ENCODE results near the gene FOXP4.

DNA sequence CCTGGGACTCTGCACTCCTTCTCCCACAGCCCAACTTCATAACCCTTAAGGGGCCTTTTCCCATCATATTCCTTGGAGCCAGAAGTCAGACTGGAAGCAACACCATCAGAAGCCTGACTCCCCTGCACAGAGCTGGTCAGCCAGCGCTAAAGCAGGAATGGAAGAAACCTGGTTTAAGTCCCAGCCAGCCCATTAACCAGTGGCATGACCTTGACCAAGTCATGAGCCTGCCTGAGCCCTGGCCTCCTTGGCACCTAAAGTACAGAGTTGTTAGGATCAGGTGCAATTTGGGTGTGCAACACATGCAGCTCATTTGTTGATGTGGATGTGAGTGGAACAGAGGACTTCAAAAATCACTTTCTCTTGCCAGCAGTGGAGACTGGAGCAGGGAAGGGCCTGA is 20.8 kb downstream of the FOXP4 start:
- TF ChIP-seq, protein P1, sequence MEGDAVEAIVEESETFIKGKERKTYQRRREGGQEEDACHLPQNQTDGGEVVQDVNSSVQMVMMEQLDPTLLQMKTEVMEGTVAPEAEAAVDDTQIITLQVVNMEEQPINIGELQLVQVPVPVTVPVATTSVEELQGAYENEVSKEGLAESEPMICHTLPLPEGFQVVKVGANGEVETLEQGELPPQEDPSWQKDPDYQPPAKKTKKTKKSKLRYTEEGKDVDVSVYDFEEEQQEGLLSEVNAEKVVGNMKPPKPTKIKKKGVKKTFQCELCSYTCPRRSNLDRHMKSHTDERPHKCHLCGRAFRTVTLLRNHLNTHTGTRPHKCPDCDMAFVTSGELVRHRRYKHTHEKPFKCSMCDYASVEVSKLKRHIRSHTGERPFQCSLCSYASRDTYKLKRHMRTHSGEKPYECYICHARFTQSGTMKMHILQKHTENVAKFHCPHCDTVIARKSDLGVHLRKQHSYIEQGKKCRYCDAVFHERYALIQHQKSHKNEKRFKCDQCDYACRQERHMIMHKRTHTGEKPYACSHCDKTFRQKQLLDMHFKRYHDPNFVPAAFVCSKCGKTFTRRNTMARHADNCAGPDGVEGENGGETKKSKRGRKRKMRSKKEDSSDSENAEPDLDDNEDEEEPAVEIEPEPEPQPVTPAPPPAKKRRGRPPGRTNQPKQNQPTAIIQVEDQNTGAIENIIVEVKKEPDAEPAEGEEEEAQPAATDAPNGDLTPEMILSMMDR (IDR thresholded peaks at IDR 0.05) = no peak
- TF ChIP-seq POLR2A (IDR thresholded peaks at IDR 0.05) = no peak
- no peak for TF ChIP-seq POLR2AphosphoS5 (IDR thresholded peaks at IDR 0.05)
- no peak for TF ChIP-seq EP300 (IDR thresholded peaks at IDR 0.05)
